Kidney epithelial cell (primary cell): ENCODE data around the gene PRLR. TPM values are rescaled to one million over a fixed set of nuclear protein-coding genes. Genes with fewer than 3 reads are reported as not detected.
"Not testable (repeated sequence)": the region's sequence is repeated elsewhere in the genome, so short reads cannot be mapped to it uniquely, and the experiment has no call there.

Experiments used
- DNase-seq: peaks from one replicate; pipeline ENCODE4 v3.0.0-alpha.2; 2010; ENCODE audit warnings: low read depth
- H3K27me3 ChIP-seq: 2 replicates; pipeline ENCODE4 v1.6.0; 2011; ENCODE audit warnings: low read length; ENCODE audit not compliant: control insufficient read depth, insufficient read depth
- H3K36me3 ChIP-seq: 2 replicates; pipeline ENCODE4 v1.5.1; 2011; ENCODE audit warnings: low read length; ENCODE audit not compliant: control insufficient read depth, insufficient read depth
- H3K4me3 ChIP-seq: 2 replicates; pipeline ENCODE4 v1.5.1; 2011; ENCODE audit warnings: low read depth, mild to moderate bottlenecking, control low read depth, low read length
- CTCF ChIP-seq: IDR thresholded peaks from 2 replicates; pipeline ENCODE4 v1.5.1; 2011; ENCODE audit warnings: mild to moderate bottlenecking, moderate library complexity, low read length, control low read depth, inconsistent platforms; ENCODE audit not compliant: insufficient read depth, poor library complexity, severe bottlenecking
- total RNA-seq: library from RNA; depleted of rRNA; stranded (reverse); fragments of >200 nt; gene quantifications from 2 replicates; pipeline ENCODE4 v1.2.3, GENCODE V29; 2015

PRLR gene
- total RNA-seq, 1 donor from 2014 or later = 3.8 TPM

DNA sequence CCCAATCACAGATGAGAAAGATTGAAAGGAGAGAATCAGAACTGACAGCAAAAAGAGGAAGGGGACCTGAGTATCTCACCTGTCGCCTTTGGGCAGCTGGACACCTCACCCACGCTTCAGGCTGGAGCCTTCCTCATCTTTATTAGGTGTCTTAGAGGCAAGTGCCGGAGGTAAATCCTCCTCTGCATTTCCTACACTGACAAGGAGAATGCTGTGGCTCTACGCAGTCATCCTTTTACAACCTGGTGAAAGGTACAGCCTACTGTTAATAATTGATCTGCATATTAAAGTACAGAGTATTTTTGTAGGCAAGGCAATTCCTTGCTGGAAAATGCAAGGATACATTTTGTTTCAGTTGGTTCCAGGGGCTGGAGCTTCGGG, 34.8 kb downstream of the PRLR start:
- TF ChIP-seq CTCF = no peak
- DNase-seq = no peak
- Histone ChIP-seq H3K36me3 (no peaks in the 10 kb centered on the region), H3K27me3 (no peaks in the 10 kb centered on the region), H3K4me3 (no peak overlapping the region)

DNA sequence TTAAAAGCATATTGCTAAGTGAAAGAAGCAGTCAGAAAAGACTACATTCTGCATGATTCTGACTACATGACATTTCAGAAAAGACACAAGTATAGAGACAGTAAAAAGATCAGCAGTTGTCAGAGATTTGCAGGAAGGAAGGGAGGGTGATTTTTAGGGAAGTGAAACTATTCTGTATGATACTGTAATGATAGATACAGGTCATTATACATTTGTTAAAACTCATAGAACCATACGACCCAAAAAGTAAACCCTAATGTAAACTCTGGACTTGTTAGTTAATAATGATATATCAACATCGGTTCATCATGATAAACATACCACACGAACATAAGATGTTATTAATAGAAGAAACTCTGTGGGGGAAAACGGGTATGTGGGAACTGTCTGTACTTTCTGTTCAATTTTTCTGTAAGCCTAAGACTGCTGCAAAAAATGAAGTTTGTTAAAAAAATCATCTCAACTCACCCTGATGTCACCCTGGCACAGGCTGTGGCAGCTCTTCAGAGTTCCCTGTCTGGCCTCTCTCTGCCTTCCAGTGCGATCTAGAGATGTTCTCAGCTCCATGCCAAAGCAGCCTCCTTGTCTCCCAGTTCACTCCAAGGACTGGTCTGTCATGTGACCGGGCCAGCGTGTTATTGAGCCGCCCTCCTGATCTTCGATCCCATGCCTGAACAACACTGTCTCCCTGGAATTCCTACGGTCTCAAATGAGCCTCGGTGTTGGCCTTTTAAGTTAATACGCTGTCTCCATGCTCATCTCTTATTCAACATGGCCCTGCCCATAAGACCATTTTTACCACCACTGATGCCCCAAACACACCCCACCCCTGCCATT, 35.4 kb downstream of the PRLR start:
- TF ChIP-seq CTCF = no peak
- Histone ChIP-seq H3K36me3 (no peaks in the 10 kb centered on the region), H3K4me3 (no peak overlapping the region), H3K27me3 (no peaks in the 10 kb centered on the region)
- no peak for DNase-seq

DNA sequence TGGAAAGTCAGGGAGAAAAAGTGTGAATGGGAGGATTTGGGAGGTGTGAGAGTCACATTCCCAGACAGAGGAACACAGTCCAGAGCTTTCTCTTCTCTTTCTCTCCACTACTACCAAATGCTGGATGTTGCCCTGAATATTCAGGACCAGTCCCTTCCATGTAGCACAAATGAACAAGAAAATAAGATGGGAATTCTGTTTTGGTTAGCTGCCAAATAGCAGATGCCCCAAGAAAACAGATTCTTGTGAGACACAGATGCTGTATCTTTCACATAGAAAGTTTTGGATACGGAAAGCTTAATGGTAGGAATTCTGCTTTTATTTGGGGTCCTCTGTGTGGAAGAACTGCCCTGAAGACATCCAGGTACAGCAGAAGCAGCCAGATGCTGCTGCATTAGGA, 37.8 kb downstream of the PRLR start:
- H3K36me3 ChIP-seq = no peaks in the 10 kb centered on the region
- no peak for DNase-seq
- H3K4me3 ChIP-seq = no peak overlapping the region
- H3K27me3 ChIP-seq = no peaks in the 10 kb centered on the region
- TF ChIP-seq CTCF = no peak

DNA sequence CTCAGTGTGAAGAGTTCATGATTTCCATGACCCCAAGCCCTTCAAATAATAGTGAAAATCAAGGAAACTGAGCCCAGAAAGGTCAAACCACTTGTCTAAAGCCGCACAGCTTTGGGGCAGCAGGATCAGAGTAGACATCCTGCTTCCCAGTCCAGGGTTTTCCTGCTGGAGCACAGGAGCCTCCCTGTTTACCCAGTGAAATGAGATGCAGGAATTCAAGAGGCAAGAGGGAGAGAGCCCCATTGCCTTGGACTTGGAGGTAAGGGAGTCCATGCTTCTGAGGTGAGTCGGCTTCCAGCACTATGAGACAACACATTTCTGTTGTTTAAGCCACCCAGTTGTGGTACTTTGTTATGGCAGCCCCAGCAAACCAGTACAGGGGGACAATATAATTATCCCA, 40.5 kb downstream of the PRLR start:
- not testable (repeated sequence) for H3K36me3 ChIP-seq, H3K4me3 ChIP-seq, H3K27me3 ChIP-seq, DNase-seq

GRCh38 chr5:35188031-35188457, 42.2 kb downstream of the PRLR start:
- no peak for DNase-seq
- Histone ChIP-seq H3K27me3 (no peaks in the 10 kb centered on the region), H3K36me3 (no peaks in the 10 kb centered on the region), H3K4me3 (no peak overlapping the region)
- no peak for TF ChIP-seq CTCF

DNA sequence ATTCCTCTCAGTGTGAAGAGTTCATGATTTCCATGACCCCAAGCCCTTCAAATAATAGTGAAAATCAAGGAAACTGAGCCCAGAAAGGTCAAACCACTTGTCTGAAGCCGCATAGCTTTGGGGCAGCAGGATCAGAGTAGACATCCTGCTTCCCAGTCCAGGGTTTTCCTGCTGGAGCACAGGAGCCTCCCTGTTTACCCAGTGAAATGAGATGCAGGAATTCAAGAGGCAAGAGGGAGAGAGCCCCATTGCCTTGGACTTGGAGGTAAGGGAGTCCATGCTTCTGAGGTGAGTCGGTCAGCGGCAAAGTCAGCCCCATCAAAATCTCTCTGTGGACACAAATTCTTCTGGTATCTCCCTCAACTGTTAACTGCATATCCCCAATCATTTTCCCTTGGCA, 42.7 kb downstream of the PRLR start:
- H3K36me3 ChIP-seq, H3K27me3 ChIP-seq, H3K4me3 ChIP-seq, DNase-seq: not testable (repeated sequence)

GRCh38 chr5:35186749-35187148, 43.5 kb downstream of the PRLR start:
- Histone ChIP-seq H3K27me3 (no peaks in the 10 kb centered on the region), H3K4me3 (no peak overlapping the region), H3K36me3 (no peaks in the 10 kb centered on the region)
- no peak for DNase-seq
- TF ChIP-seq CTCF = no peak
